Osteoblast (primary cell): Measurements from ENCODE around the gene CANX. TPM values are rescaled to one million over a fixed set of nuclear protein-coding genes. Genes with fewer than 3 reads are reported as not detected.

Experiments
- DNase-seq: peaks from one replicate; pipeline ENCODE4 v3.0.0; 2011; ENCODE audit warnings: low spot score, mixed read lengths; ENCODE audit not compliant: insufficient read length; ENCODE audit errors: missing footprints
- H2AFZ ChIP-seq: 2 replicates; pipeline ENCODE4 v1.6.0; 2011; ENCODE audit warnings: mild to moderate bottlenecking, low read length
- H3K27ac ChIP-seq: 2 replicates; pipeline ENCODE4 v1.5.1; 2011; ENCODE audit warnings: mild to moderate bottlenecking, low read depth, low read length, moderate library complexity
- H3K27me3 ChIP-seq: 2 replicates; pipeline ENCODE4 v1.6.0; 2012; ENCODE audit warnings: mild to moderate bottlenecking, control low read depth, inconsistent platforms, low read length, moderate library complexity; ENCODE audit not compliant: insufficient read depth
- H3K36me3 ChIP-seq: 2 replicates; pipeline ENCODE4 v1.5.1; 2011; ENCODE audit warnings: mild to moderate bottlenecking, low read length, control low read depth, moderate library complexity; ENCODE audit not compliant: insufficient read depth
- H3K4me1 ChIP-seq: 2 replicates; pipeline ENCODE4 v1.5.1; 2011; ENCODE audit warnings: mild to moderate bottlenecking, low read length, control low read depth, moderate library complexity; ENCODE audit not compliant: insufficient read depth
- H3K4me2 ChIP-seq: 2 replicates; pipeline ENCODE4 v1.6.0; 2011; ENCODE audit warnings: mild to moderate bottlenecking, low read length; ENCODE audit not compliant: insufficient read depth
- H3K4me3 ChIP-seq: fragments of 200-600 bp; sonication (generic); 3 replicates; pipeline ENCODE4 v1.5.1; 2012; ENCODE audit warnings: mild to moderate bottlenecking, low read length, inconsistent platforms; ENCODE audit not compliant: insufficient read depth
- H3K79me2 ChIP-seq: 2 replicates; pipeline ENCODE4 v1.6.0; 2012; ENCODE audit warnings: mild to moderate bottlenecking, low read length, control low read depth, inconsistent platforms; ENCODE audit not compliant: insufficient read depth
- H3K9me3 ChIP-seq: 2 replicates; pipeline ENCODE4 v1.5.1; 2011; ENCODE audit warnings: low read depth, low read length, control low read depth
- H4K20me1 ChIP-seq: 2 replicates; pipeline ENCODE4 v1.6.0; 2012; ENCODE audit warnings: mild to moderate bottlenecking, low read length, control low read depth; ENCODE audit not compliant: insufficient read depth
- CTCF ChIP-seq: IDR thresholded peaks from 2 replicates; pipeline ENCODE4 v1.5.1; 2011; ENCODE audit warnings: mild to moderate bottlenecking, low read depth, low read length, moderate library complexity; ENCODE audit errors: extremely low read depth
- total RNA-seq: library from RNA; depleted of rRNA; stranded (reverse); fragments of >200 nt; gene quantifications from 2 replicates; pipeline ENCODE4 v1.2.3, GENCODE V29; 2012

The CANX gene
- total RNA-seq, 1 donor, result 698 TPM

GRCh38 chr5:179749857-179750508, 51.2 kb downstream of the CANX start:
- Histone ChIP-seq H3K9me3 (no peaks in the 10 kb centered on the region), H3K27me3 (no peaks in the 10 kb centered on the region), H3K4me3 (no peak overlapping the region), H3K27ac (no peak overlapping the region), H4K20me1 (peaks cover 37% of the 10 kb centered on the region), H3K79me2 (peaks cover 86% of the 10 kb centered on the region), H3K36me3 (peaks cover 6% of the 10 kb centered on the region), H3K4me2 (no peak overlapping the region), H2AFZ (no peak overlapping the region), H3K4me1 (no peaks in the 10 kb centered on the region)
- no peak for TF ChIP-seq CTCF
- DNase-seq, result peak; percentile 71

GRCh38 chr5:179753971-179754370, 55.2 kb downstream of the CANX start:
- Histone ChIP-seq H3K9me3 (no peaks in the 10 kb centered on the region), H4K20me1 (peaks cover 47% of the 10 kb centered on the region), H3K4me3 (no peak overlapping the region), H3K4me1 (no peaks in the 10 kb centered on the region), H3K36me3 (peaks cover 6% of the 10 kb centered on the region), H2AFZ (no peak overlapping the region), H3K4me2 (no peak overlapping the region), H3K79me2 (peaks cover 88% of the 10 kb centered on the region), H3K27me3 (no peaks in the 10 kb centered on the region), H3K27ac (no peak overlapping the region)
- DNase-seq, result no peak
- TF ChIP-seq CTCF, result no peak

GRCh38 chr5:179755022-179755421, 56.3 kb downstream of the CANX start:
- peaks cover 10% of the 10 kb centered on the region for H3K36me3 ChIP-seq
- peaks cover 88% of the 10 kb centered on the region for H3K79me2 ChIP-seq
- no peak overlapping the region for H2AFZ ChIP-seq
- peak; percentile 45 for DNase-seq
- H3K27ac ChIP-seq, result no peak overlapping the region
- no peak overlapping the region for H3K4me3 ChIP-seq
- H3K4me2 ChIP-seq, result no peak overlapping the region
- peaks cover 51% of the 10 kb centered on the region for H4K20me1 ChIP-seq
- H3K27me3 ChIP-seq, result no peaks in the 10 kb centered on the region
- no peaks in the 10 kb centered on the region for H3K4me1 ChIP-seq
- no peaks in the 10 kb centered on the region for H3K9me3 ChIP-seq
- TF ChIP-seq CTCF, result no peak

- Histone ChIP-seq H3K4me1 (peaks cover 25% of the 10 kb centered on the region), H3K4me3 (no peak overlapping the region), H3K4me2 (no peak overlapping the region), H3K27ac (no peak overlapping the region), H2AFZ (no peak overlapping the region), H3K79me2 (peaks cover 82% of the 10 kb centered on the region), H3K9me3 (no peaks in the 10 kb centered on the region), H3K36me3 (peaks cover 8% of the 10 kb centered on the region), H3K27me3 (no peaks in the 10 kb centered on the region), H4K20me1 (peaks cover 66% of the 10 kb centered on the region)
- no peak for DNase-seq
- no peak for TF ChIP-seq CTCF
Measured at GRCh38 chr5:179758955-179759354, 60.2 kb downstream of the CANX start.
